Natural killer cell treated with Interleukin-12 subunit alpha and Interleukin-12 subunit beta and Interleukin-15 and Interleukin-18, amount 100 ng/mL, for 72 hours (primary cell): ENCODE measurements around the gene IGF2BP1. TPM values are rescaled to one million over a fixed set of nuclear protein-coding genes. Genes with fewer than 3 reads are reported as not detected.
"Not testable (repeated sequence)": the region's sequence is repeated elsewhere in the genome, so short reads cannot be mapped to it uniquely, and the experiment has no call there.

Source experiments
- ATAC-seq, 2 donors: fragments of 150-1000 bp; cut with Tn5 transposase in 1 of 2; sonication (Bioruptor Pico), chemical (Tn5 transposase) in 1 of 2; 2 replicates each; pipeline ENCODE4 v1.10.0; 2021
- DNase-seq: peaks from one replicate; pipeline ENCODE4 v3.0.0; 2022; ENCODE audit warnings: low spot score
- H3K27ac Mint-ChIP-seq, 2 donors: 1 replicate in 1 of 2; 2 replicates in 1 of 2; pipeline ENCODE4 v1.8.0; 2022; ENCODE audit warnings: mixed read lengths in 2 of 2, mild to moderate bottlenecking in 1 of 2, moderate library complexity in 1 of 2
- H3K27me3 Mint-ChIP-seq, 2 donors: 1 replicate in 1 of 2; 2 replicates in 1 of 2; pipeline ENCODE4 v1.8.0; 2022; ENCODE audit warnings: mixed read lengths in 2 of 2
- H3K36me3 Mint-ChIP-seq: one replicate; pipeline ENCODE4 v1.8.0; 2022; ENCODE audit warnings: mixed read lengths
- H3K4me1 Mint-ChIP-seq, 2 donors: 1 replicate in 1 of 2; 2 replicates in 1 of 2; pipeline ENCODE4 v1.8.0; 2022; ENCODE audit warnings: low read depth in 2 of 2, mixed read lengths in 2 of 2, mild to moderate bottlenecking in 1 of 2
- H3K4me3 Mint-ChIP-seq: one replicate; pipeline ENCODE4 v1.8.0; 2022; ENCODE audit warnings: mixed read lengths
- H3K9me3 Mint-ChIP-seq: 2 replicates; pipeline ENCODE4 v1.8.0; 2022; ENCODE audit warnings: mixed read lengths
- total RNA-seq, 2 donors: library from RNA; stranded (reverse); gene quantifications; one replicate each; pipeline ENCODE4 v1.2.3, GENCODE V29; 2022

The IGF2BP1 gene
- total RNA-seq, 2 donors from 2014 or later: 0.55 TPM; not detected in 1

GRCh38 chr17:49069585-49070273, 72.5 kb downstream of the IGF2BP1 start:
- peaks cover 2 to 7% of the 10 kb centered on the region in 2 donors for H3K27me3 Mint-ChIP-seq
- ATAC-seq: no peak
- DNase-seq: no peak
- no peaks in the 10 kb centered on the region for H3K9me3 Mint-ChIP-seq
- no peaks in the 10 kb centered on the region for H3K36me3 Mint-ChIP-seq
- H3K4me3 Mint-ChIP-seq: no peak overlapping the region
- H3K4me1 Mint-ChIP-seq: peaks cover 0 to 5% of the 10 kb centered on the region in 2 donors
- H3K27ac Mint-ChIP-seq: no peak overlapping the region

GRCh38 chr17:49071106-49071505, 73.9 kb downstream of the IGF2BP1 start:
- no peak overlapping the region for H3K4me3 Mint-ChIP-seq
- ATAC-seq: no peak
- no peak overlapping the region for H3K27ac Mint-ChIP-seq
- H3K9me3 Mint-ChIP-seq: no peaks in the 10 kb centered on the region
- H3K4me1 Mint-ChIP-seq: peaks cover 0 to 5% of the 10 kb centered on the region in 2 donors
- H3K36me3 Mint-ChIP-seq: no peaks in the 10 kb centered on the region
- peaks cover 7 to 8% of the 10 kb centered on the region in 2 donors for H3K27me3 Mint-ChIP-seq
- DNase-seq: no peak

- Mint-ChIP-seq H3K4me1 (peaks cover 0 to 5% of the 10 kb centered on the region in 2 donors), H3K36me3 (no peaks in the 10 kb centered on the region), H3K27me3 (peaks cover 16 to 24% of the 10 kb centered on the region in 2 donors), H3K27ac (no peak overlapping the region), H3K9me3 (no peaks in the 10 kb centered on the region), H3K4me3 (no peak overlapping the region)
- ATAC-seq (no peak), DNase-seq (no peak)
Observed at GRCh38 chr17:49074851-49075540, 77.8 kb downstream of the IGF2BP1 start.

- Mint-ChIP-seq H3K36me3 (no peaks in the 10 kb centered on the region), H3K4me1 (no peaks in the 10 kb centered on the region), H3K27me3 (peaks cover 15 to 22% of the 10 kb centered on the region in 2 donors), H3K27ac (no peak overlapping the region), H3K9me3 (no peaks in the 10 kb centered on the region), H3K4me3 (no peak overlapping the region)
- no peak for ATAC-seq
- DNase-seq: no peak
Observed at GRCh38 chr17:49076573-49077384, 79.6 kb downstream of the IGF2BP1 start.

GRCh38 chr17:49078248-49078647, 81.1 kb downstream of the IGF2BP1 start:
- no peaks in the 10 kb centered on the region for H3K4me1 Mint-ChIP-seq
- DNase-seq: no peak
- no peak overlapping the region for H3K4me3 Mint-ChIP-seq
- H3K36me3 Mint-ChIP-seq: no peaks in the 10 kb centered on the region
- ATAC-seq: no peak
- no peaks in the 10 kb centered on the region for H3K9me3 Mint-ChIP-seq
- H3K27me3 Mint-ChIP-seq: peaks cover 15 to 22% of the 10 kb centered on the region in 2 donors
- H3K27ac Mint-ChIP-seq: no peak overlapping the region

GRCh38 chr17:49079840-49080663, 82.9 kb downstream of the IGF2BP1 start:
- no peak overlapping the region for H3K27ac Mint-ChIP-seq
- no peak overlapping the region for H3K4me3 Mint-ChIP-seq
- no peak for ATAC-seq
- no peaks in the 10 kb centered on the region for H3K36me3 Mint-ChIP-seq
- DNase-seq: no peak
- no peaks in the 10 kb centered on the region for H3K4me1 Mint-ChIP-seq
- no peaks in the 10 kb centered on the region for H3K9me3 Mint-ChIP-seq
- H3K27me3 Mint-ChIP-seq: peaks cover 15 to 19% of the 10 kb centered on the region in 2 donors

GRCh38 chr17:49082231-49082630, 85.0 kb downstream of the IGF2BP1 start:
- ATAC-seq: no peak
- H3K27ac Mint-ChIP-seq: no peak overlapping the region
- peaks cover 7 to 9% of the 10 kb centered on the region in 2 donors for H3K4me1 Mint-ChIP-seq
- no peaks in the 10 kb centered on the region for H3K9me3 Mint-ChIP-seq
- no peaks in the 10 kb centered on the region for H3K36me3 Mint-ChIP-seq
- H3K27me3 Mint-ChIP-seq: peaks cover 11 to 15% of the 10 kb centered on the region in 2 donors
- H3K4me3 Mint-ChIP-seq: no peak overlapping the region
- DNase-seq: no peak

- DNase-seq, H3K4me3 Mint-ChIP-seq, H3K9me3 Mint-ChIP-seq, H3K36me3 Mint-ChIP-seq, H3K27ac Mint-ChIP-seq, ATAC-seq, H3K27me3 Mint-ChIP-seq: not testable (repeated sequence)
- H3K4me1 Mint-ChIP-seq: peaks cover 16 to 18% of the 10 kb centered on the region in 2 donors
Observed at GRCh38 chr17:49085046-49085445, 87.9 kb downstream of the IGF2BP1 start.

- Mint-ChIP-seq H3K27me3 (peaks cover 0 to 6% of the 10 kb centered on the region in 2 donors), H3K36me3 (no peaks in the 10 kb centered on the region), H3K4me3 (no peak overlapping the region), H3K4me1 (peaks cover 16 to 18% of the 10 kb centered on the region in 2 donors), H3K27ac (no peak overlapping the region), H3K9me3 (no peaks in the 10 kb centered on the region)
- ATAC-seq (no peak), DNase-seq (no peak)
Observed at GRCh38 chr17:49085565-49086315, 88.6 kb downstream of the IGF2BP1 start.

- no peak overlapping the region for H3K27ac Mint-ChIP-seq
Observed at GRCh38 chr17:49086316-49086605, 89.1 kb downstream of the IGF2BP1 start.

GRCh38 chr17:49086649-49087048, 89.5 kb downstream of the IGF2BP1 start:
- H3K36me3 Mint-ChIP-seq: no peaks in the 10 kb centered on the region
- DNase-seq: no peak
- peaks cover 16 to 18% of the 10 kb centered on the region in 2 donors for H3K4me1 Mint-ChIP-seq
- no peak overlapping the region for H3K4me3 Mint-ChIP-seq
- H3K27ac Mint-ChIP-seq: no peak overlapping the region
- ATAC-seq: no peak
- no peaks in the 10 kb centered on the region for H3K27me3 Mint-ChIP-seq
- no peaks in the 10 kb centered on the region for H3K9me3 Mint-ChIP-seq

More at GRCh38 chr17:49086316-49086605, 89.1 kb downstream of the IGF2BP1 start:
- Mint-ChIP-seq H3K9me3 (no peaks in the 10 kb centered on the region), H3K27me3 (peaks cover 0 to 2% of the 10 kb centered on the region in 2 donors), H3K4me1 (peaks cover 16 to 18% of the 10 kb centered on the region in 2 donors), H3K36me3 (no peaks in the 10 kb centered on the region), H3K4me3 (no peak overlapping the region)
- ATAC-seq: no peak
- DNase-seq: no peak

GRCh38 chr17:49089094-49089493, 91.9 kb downstream of the IGF2BP1 start:
- no peaks in the 10 kb centered on the region for H3K27me3 Mint-ChIP-seq
- no peaks in the 10 kb centered on the region for H3K9me3 Mint-ChIP-seq
- no peak overlapping the region for H3K27ac Mint-ChIP-seq
- H3K4me1 Mint-ChIP-seq: peaks cover 16 to 18% of the 10 kb centered on the region in 2 donors
- DNase-seq (no peak), ATAC-seq (no peak)
- H3K36me3 Mint-ChIP-seq: no peaks in the 10 kb centered on the region
- no peak overlapping the region for H3K4me3 Mint-ChIP-seq
